IMR-90 (cell line): ENCODE measurements around the gene FCMR. TPM values are rescaled to one million over a fixed set of nuclear protein-coding genes. Genes with fewer than 3 reads are reported as not detected.

Experiments
- ATAC-seq: fragments of 200-7000 bp; cut with Tn5 transposase; 2 replicates; pipeline ENCODE4 v1.9.1; 2020; ENCODE audit warnings: low read depth, mild to moderate bottlenecking, moderate library complexity
- BruUV-seq: library from RNA; stranded (reverse); fragments of 400-500 nt; replicated peaks from 2 replicates; lab custom pipeline; 2021; lab: Mats Ljungman, UMichigan
- CTCF ChIA-PET: fragments of 300-600 bp; formaldehyde crosslinking; extraction: SDS; loops from one replicate; lab custom pipeline; 2021; ENCODE audit warnings: antibody characterized with exemption; lab: Yijun Ruan, JAX
- POLR2A ChIA-PET: fragments of 300-600 bp; sonication (Branson Sonifier 250); formaldehyde crosslinking; loops from one replicate; lab custom pipeline; 2022; ENCODE audit warnings: antibody characterized with exemption; ENCODE audit not compliant: unreplicated experiment; lab: Charles Lee
- DNase-seq: peaks from one replicate; pipeline ENCODE4 v3.0.0; 2013
- H2AFZ ChIP-seq: replicated peaks from 2 replicates; pipeline ENCODE3; 2013; ENCODE audit warnings: low read length, mild to moderate bottlenecking; ENCODE audit not compliant: poor library complexity
- H2AK5ac ChIP-seq: 2 replicates; pipeline ENCODE4 v1.6.1; 2013; ENCODE audit warnings: low read depth, low read length, inconsistent platforms
- H2AK9ac ChIP-seq: replicated peaks from 2 replicates; pipeline ENCODE3; 2013; ENCODE audit warnings: mild to moderate bottlenecking, low read depth, low read length, moderate library complexity; ENCODE audit not compliant: poor library complexity
- H2BK120ac ChIP-seq: 2 replicates; pipeline ENCODE4 v1.6.1; 2013; ENCODE audit warnings: low read depth, low read length, inconsistent platforms
- H2BK15ac ChIP-seq: 3 replicates; pipeline ENCODE4 v1.6.1; 2013; ENCODE audit warnings: low read depth, low read length, inconsistent platforms
- H2BK20ac ChIP-seq: 2 replicates; pipeline ENCODE4 v1.6.1; 2013; ENCODE audit warnings: low read depth, mild to moderate bottlenecking, inconsistent platforms, low read length, moderate library complexity
- H2BK5ac ChIP-seq: 2 replicates; pipeline ENCODE4 v1.6.1; 2013; ENCODE audit warnings: mild to moderate bottlenecking, low read depth, low read length, inconsistent platforms; ENCODE audit not compliant: poor library complexity, severe bottlenecking
- H3K14ac ChIP-seq: replicated peaks from 2 replicates; pipeline ENCODE4 v1.6.1; 2013; ENCODE audit warnings: low read depth, low read length, inconsistent platforms
- H3K18ac ChIP-seq: 2 replicates; pipeline ENCODE4 v1.6.1; 2013; ENCODE audit warnings: low read depth, low read length, control low read depth
- H3K23ac ChIP-seq: 2 replicates; pipeline ENCODE4 v1.6.1; 2013; ENCODE audit warnings: low read depth, low read length, inconsistent platforms
- H3K27ac ChIP-seq: 2 replicates; pipeline ENCODE4 v1.5.1; 2013; ENCODE audit warnings: mild to moderate bottlenecking, control low read depth, low read length; ENCODE audit not compliant: insufficient read depth
- H3K27me3 ChIP-seq: 2 replicates; pipeline ENCODE4 v1.6.1; 2013; ENCODE audit warnings: low read length; ENCODE audit not compliant: control insufficient read depth, insufficient read depth
- H3K36me3 ChIP-seq: 2 replicates; pipeline ENCODE4 v1.6.1; 2013; ENCODE audit warnings: low read length, mixed read lengths; ENCODE audit not compliant: control insufficient read depth, insufficient read depth
- H3K4ac ChIP-seq: 2 replicates; pipeline ENCODE4 v1.6.1; 2013; ENCODE audit warnings: low read depth, low read length, inconsistent platforms
- H3K4me1 ChIP-seq: 2 replicates; pipeline ENCODE4 v1.6.1; 2013; ENCODE audit warnings: low read length, mixed read lengths; ENCODE audit not compliant: control insufficient read depth, insufficient read depth
- H3K4me2 ChIP-seq: 2 replicates; pipeline ENCODE4 v1.6.1; 2013; ENCODE audit warnings: low read depth, mild to moderate bottlenecking, control low read depth, low read length, moderate library complexity
- H3K4me3 ChIP-seq: 2 replicates; pipeline ENCODE4 v1.5.1; 2013; ENCODE audit warnings: low read depth, mild to moderate bottlenecking, control low read depth, low read length, moderate library complexity; ENCODE audit not compliant: insufficient read depth
- H3K56ac ChIP-seq: 2 replicates; pipeline ENCODE4 v1.6.1; 2013; ENCODE audit warnings: low read length, inconsistent platforms; ENCODE audit not compliant: insufficient read depth; ENCODE audit errors: extremely low read depth
- H3K79me1 ChIP-seq, 2 experiments: 2 replicates each; pipeline ENCODE4 v1.6.1; 2013; ENCODE audit warnings: low read length in 2 of 2, inconsistent platforms in 1 of 2, low read depth in 1 of 2
- H3K9ac ChIP-seq: 2 replicates; pipeline ENCODE4 v1.6.1; 2013; ENCODE audit warnings: low read depth, low read length, control low read depth
- H3K9me1 ChIP-seq: 2 replicates; pipeline ENCODE4 v1.6.1; 2013; ENCODE audit warnings: low read length, inconsistent platforms; ENCODE audit not compliant: insufficient read depth
- H3K9me3 ChIP-seq: 2 replicates; pipeline ENCODE4 v1.6.1; 2013; ENCODE audit warnings: low read length; ENCODE audit not compliant: control insufficient read depth, insufficient read depth
- H4K20me1 ChIP-seq: 2 replicates; pipeline ENCODE4 v1.6.1; 2013; ENCODE audit warnings: low read length, inconsistent platforms; ENCODE audit not compliant: insufficient read depth
- H4K5ac ChIP-seq: 2 replicates; pipeline ENCODE4 v1.6.1; 2013; ENCODE audit warnings: mild to moderate bottlenecking, low read depth, low read length, control low read depth
- H4K8ac ChIP-seq, 2 experiments: 2 replicates each; pipeline ENCODE4 v1.6.1; 2013; ENCODE audit warnings: low read depth in 2 of 2, low read length in 2 of 2, control low read depth in 1 of 2, inconsistent platforms in 1 of 2
- H4K91ac ChIP-seq: 2 replicates; pipeline ENCODE4 v1.6.1; 2013; ENCODE audit warnings: low read depth, low read length, inconsistent platforms; ENCODE audit not compliant: insufficient read depth
- CHD1 ChIP-seq: IDR thresholded peaks from 2 replicates; pipeline ENCODE4 v1.6.1; 2012; ENCODE audit warnings: low read depth, low read length, improper control_type of control experiment
- NFE2L2 ChIP-seq: fragments of 150-350 bp; IDR thresholded peaks from 2 replicates; pipeline ENCODE4 v1.6.1; 2016; ENCODE audit warnings: low read depth, mild to moderate bottlenecking, low read length
- POLR2A ChIP-seq: IDR thresholded peaks from 2 replicates; pipeline ENCODE4 v1.6.1; 2012; ENCODE audit warnings: mild to moderate bottlenecking, low read depth, low read length
- RAD21 ChIP-seq: IDR thresholded peaks from 2 replicates; pipeline ENCODE4 v1.6.1; 2012; ENCODE audit warnings: low read length, improper control_type of control experiment
- SMC3 ChIP-seq: fragments of 150-350 bp; IDR thresholded peaks from 2 replicates; pipeline ENCODE4 v1.6.1; 2016; ENCODE audit warnings: low read depth, mild to moderate bottlenecking, antibody characterized with exemption, low read length, moderate library complexity
- WGBS, 2 experiments: methylation state at CpG; one replicate each; pipeline versions ENCODE4 v1.1.5 to v1.1.7; 2013; ENCODE audit warnings: missing lambda C conversion rate in 2 of 2; ENCODE audit not compliant: insufficient read length in 1 of 2; ENCODE audit errors: extremely low coverage in 2 of 2; 5-methylcytosine and 5-hydroxymethylcytosine counted together
- dilution Hi-C: fragments of 300-500 bp; cut with HindIII; formaldehyde crosslinking; loops from one replicate; pipeline ENCODE4 v1.14.3; 2018; ENCODE audit warnings: low sequenced_read_pairs; ENCODE audit not compliant: unreplicated experiment
- in situ Hi-C: fragments of 300-500 bp; cut with MboI; formaldehyde crosslinking; loops from 3 replicates; pipeline ENCODE4 v1.14.3; 2019; ENCODE audit warnings: low sequenced_read_pairs, inconsistent platforms, mixed read lengths
- intact Hi-C: fragments of 100-400 bp; cut with micrococcal nuclease; formaldehyde crosslinking; loops from 2 replicates; pipeline ENCODE4 v1.10.0; 2022
- polyA plus RNA-seq, 3 experiments: library from polyadenylated mRNA; depleted of rRNA; stranded (reverse); fragments of >200 nt; gene quantifications; 2 replicates each; pipeline ENCODE4 v1.2.3, GENCODE V29; 2012; ENCODE audit warnings: low replicate concordance in 1 of 3
- total RNA-seq: library from RNA; depleted of rRNA; stranded (reverse); fragments of >200 nt; gene quantifications from 2 replicates; pipeline ENCODE4 v1.2.3, GENCODE V29; 2012
- TF ChIP-seq, protein P1 (sequence below): fragments of 150-350 bp; IDR thresholded peaks from 2 replicates; pipeline ENCODE4 v1.6.1; 2017; ENCODE audit warnings: mild to moderate bottlenecking, antibody characterized with exemption, low read length, low read depth

The FCMR gene
- total and polyA plus RNA-seq, 2 of the 4 experiments (the other 2 are of a cell fraction): 0.09 TPM; not detected in 1

DNA sequence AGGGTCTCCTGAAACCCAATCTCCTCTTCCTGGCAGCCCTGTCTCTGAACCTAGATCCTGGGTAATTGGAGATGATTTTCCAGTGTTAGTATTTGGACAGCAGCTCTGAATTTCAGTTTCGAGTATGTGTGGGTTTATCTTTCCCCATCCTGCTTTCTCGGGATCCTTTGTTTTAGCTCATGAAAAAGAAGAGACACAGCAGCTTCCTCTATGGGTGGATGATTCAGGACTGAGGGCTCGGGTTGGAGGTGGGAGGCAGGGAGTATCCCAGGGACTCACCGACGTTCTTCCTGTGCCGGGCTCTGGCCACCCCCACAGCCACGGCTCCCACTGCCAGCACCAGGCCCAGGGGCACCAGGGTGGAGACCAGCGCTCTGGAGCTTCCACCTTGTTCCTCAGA, 10.4 kb upstream of the FCMR start:
- no peak for ATAC-seq

More for the DNA sequence above, 10.4 kb upstream of the FCMR start:
- dilution Hi-C loops: no loop called here
- Histone ChIP-seq H3K23ac (no peak overlapping the region), H3K36me3 (no peaks in the 10 kb centered on the region), H4K5ac (no peak overlapping the region), H3K56ac (no peak overlapping the region), H3K9ac (no peak overlapping the region), H2BK20ac (no peak overlapping the region), H2AK5ac (no peak overlapping the region), H3K9me1 (no peaks in the 10 kb centered on the region), H3K27me3 (peaks cover 11% of the 10 kb centered on the region; the same call in 1 of the 2 replicates), H3K4me2 (no peak overlapping the region), H2BK5ac (no peak overlapping the region), H3K18ac (no peak overlapping the region), H3K4me1 (no peaks in the 10 kb centered on the region; the same call in 1 of the 2 replicates), H3K14ac (no peak overlapping the region), H4K8ac (no peak overlapping the region), H3K4me3 (no peak overlapping the region), H3K27ac (no peak overlapping the region), H3K79me1 (no peaks in the 10 kb centered on the region), H4K91ac (no peak overlapping the region), H2AK9ac (no peak overlapping the region), H3K4ac (no peak overlapping the region), H2BK120ac (no peak overlapping the region), H3K9me3 (no peaks in the 10 kb centered on the region), H2AFZ (no peak overlapping the region), H4K20me1 (no peaks in the 10 kb centered on the region), H2BK15ac (no peak overlapping the region)
- ChIA-PET CTCF (interaction anchor here (0.9 to 1.2 kb wide), 2 partner anchors 14 to 19 kb away, joined by 3 read pairs; no protein-coding TSS in a partner anchor), POLR2A (no interaction called here)
- WGBS, 2 experiments: 83% methylated on average over 1 of the region's 8 CpGs; no CpG with 5 or more reads in 1 of the 2 experiments
- no peak for TF ChIP-seq SMC3
- TF ChIP-seq CHD1: no peak
- TF ChIP-seq NFE2L2: no peak
- no peak for TF ChIP-seq RAD21
- TF ChIP-seq POLR2A: no peak
- TF ChIP-seq, protein P1, sequence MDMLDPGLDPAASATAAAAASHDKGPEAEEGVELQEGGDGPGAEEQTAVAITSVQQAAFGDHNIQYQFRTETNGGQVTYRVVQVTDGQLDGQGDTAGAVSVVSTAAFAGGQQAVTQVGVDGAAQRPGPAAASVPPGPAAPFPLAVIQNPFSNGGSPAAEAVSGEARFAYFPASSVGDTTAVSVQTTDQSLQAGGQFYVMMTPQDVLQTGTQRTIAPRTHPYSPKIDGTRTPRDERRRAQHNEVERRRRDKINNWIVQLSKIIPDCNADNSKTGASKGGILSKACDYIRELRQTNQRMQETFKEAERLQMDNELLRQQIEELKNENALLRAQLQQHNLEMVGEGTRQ: no peak
- in situ Hi-C loops: no loop called here
- DNase-seq: no peak
- BruUV-seq: no TSS peak
- intact Hi-C loops: no loop called here
